ENCODE results near the gene SPRN.

- TF ChIP-seq CTCF (conservative IDR thresholded peaks at IDR 0.05) (no peak), EZH2 (IDR thresholded peaks at IDR 0.05; ENCODE audit: low read depth) (no peak)
Observed at GRCh38 chr10:133460208-133460769, 35.9 kb upstream of the SPRN start.

All from PC-9 (cell line).